OCI-LY7 (cell line): ENCODE data around the gene DBET. TPM values are rescaled to one million over a fixed set of nuclear protein-coding genes. Genes with fewer than 3 reads are reported as not detected.
"Not testable (repeated sequence)": the region's sequence is repeated elsewhere in the genome, so short reads cannot be mapped to it uniquely, and the experiment has no call there.

Source experiments
- BruUV-seq: library from RNA; stranded (reverse); fragments of 400-500 nt; replicated peaks from 2 replicates; lab custom pipeline; 2021; lab: Mats Ljungman, UMichigan
- CTCF ChIA-PET: fragments of 300-600 bp; sonication (Branson Sonifier 250); formaldehyde crosslinking; loops from one replicate; lab custom pipeline; 2022; ENCODE audit warnings: antibody characterized with exemption; ENCODE audit not compliant: unreplicated experiment; lab: Charles Lee
- POLR2A ChIA-PET: fragments of 300-600 bp; sonication (Branson Sonifier 250); formaldehyde crosslinking; loops from one replicate; lab custom pipeline; 2022; ENCODE audit warnings: antibody characterized with exemption; lab: Charles Lee
- DNase-seq: peaks from one replicate; pipeline ENCODE4 v3.0.0-alpha.2; 2015; ENCODE audit warnings: low spot score
- H2AFZ ChIP-seq: fragments of 200-600 bp; sonication (generic), shearing (Covaris generic); 2 replicates; pipeline ENCODE4 v1.6.1; 2014; ENCODE audit warnings: mild to moderate bottlenecking, antibody characterized with exemption, low read length, moderate library complexity
- H3K27ac ChIP-seq: fragments of 200-600 bp; sonication (generic); 2 replicates; pipeline ENCODE4 v1.5.1; 2014; ENCODE audit warnings: mixed run types, low read depth, mild to moderate bottlenecking, moderate library complexity, low read length, inconsistent platforms; ENCODE audit not compliant: poor library complexity, severe bottlenecking
- H3K36me3 ChIP-seq: fragments of 200-600 bp; sonication (generic); 2 replicates; pipeline ENCODE4 v1.6.1; 2014; ENCODE audit warnings: mild to moderate bottlenecking, antibody characterized with exemption, low read length, moderate library complexity, mixed read lengths; ENCODE audit not compliant: insufficient read depth
- H3K4me1 ChIP-seq: fragments of 200-600 bp; sonication (generic); 2 replicates; pipeline ENCODE4 v1.5.1; 2014; ENCODE audit warnings: mild to moderate bottlenecking, low read length; ENCODE audit not compliant: insufficient read depth, poor library complexity, severe bottlenecking
- H3K4me2 ChIP-seq: fragments of 200-600 bp; sonication (generic); 2 replicates; pipeline ENCODE4 v1.6.1; 2014; ENCODE audit warnings: mild to moderate bottlenecking, low read length
- H3K4me3 ChIP-seq: fragments of 200-600 bp; sonication (generic); 2 replicates; pipeline ENCODE4 v1.5.1; 2014; ENCODE audit warnings: mild to moderate bottlenecking, low read depth, low read length; ENCODE audit not compliant: poor library complexity, severe bottlenecking
- H3K79me2 ChIP-seq: fragments of 200-600 bp; sonication (generic); 2 replicates; pipeline ENCODE4 v1.6.1; 2016; ENCODE audit warnings: low read depth, mild to moderate bottlenecking, low read length, moderate library complexity, mixed read lengths; ENCODE audit not compliant: insufficient read depth
- H3K9me2 ChIP-seq: fragments of 200-600 bp; sonication (generic); 2 replicates; pipeline ENCODE4 v1.6.1; 2016; ENCODE audit warnings: mild to moderate bottlenecking, low read length, mixed read lengths; ENCODE audit not compliant: insufficient read depth
- H3K9me3 ChIP-seq: fragments of 200-600 bp; sonication (generic); 2 replicates; pipeline ENCODE4 v1.6.1; 2014; ENCODE audit warnings: mild to moderate bottlenecking, mixed run types, low read length, mixed read lengths
- H4K20me1 ChIP-seq: fragments of 200-600 bp; sonication (generic); 2 replicates; pipeline ENCODE4 v1.6.1; 2014; ENCODE audit warnings: mild to moderate bottlenecking, antibody characterized with exemption, low read length, moderate library complexity, mixed read lengths; ENCODE audit not compliant: insufficient read depth
- intact Hi-C: fragments of 100-400 bp; cut with micrococcal nuclease; formaldehyde crosslinking; loops from one replicate; pipeline ENCODE4 v1.10.0; 2022; ENCODE audit not compliant: unreplicated experiment
- total RNA-seq, 2 experiments: library from RNA; depleted of rRNA in 1 of 2; stranded (reverse); fragments of >200 nt in 1 of 2; shearing (Covaris generic) in 1 of 2; gene quantifications; 2 replicates each; pipeline ENCODE4 v1.2.3, GENCODE V29; 2014 to 2022

DBET gene
- total RNA-seq, 2 experiments from 2014 or later: not detected

- H3K4me2 ChIP-seq, DNase-seq, CTCF ChIA-PET, BruUV-seq, H3K9me3 ChIP-seq, POLR2A ChIA-PET, intact Hi-C loops, H3K79me2 ChIP-seq, H3K4me1 ChIP-seq, H4K20me1 ChIP-seq, H3K9me2 ChIP-seq, H2AFZ ChIP-seq, H3K36me3 ChIP-seq, H3K4me3 ChIP-seq, H3K27ac ChIP-seq: not testable (repeated sequence)
Observed at GRCh38 chr4:190068351-190068750, 4.0 kb downstream of the DBET start.

DNA sequence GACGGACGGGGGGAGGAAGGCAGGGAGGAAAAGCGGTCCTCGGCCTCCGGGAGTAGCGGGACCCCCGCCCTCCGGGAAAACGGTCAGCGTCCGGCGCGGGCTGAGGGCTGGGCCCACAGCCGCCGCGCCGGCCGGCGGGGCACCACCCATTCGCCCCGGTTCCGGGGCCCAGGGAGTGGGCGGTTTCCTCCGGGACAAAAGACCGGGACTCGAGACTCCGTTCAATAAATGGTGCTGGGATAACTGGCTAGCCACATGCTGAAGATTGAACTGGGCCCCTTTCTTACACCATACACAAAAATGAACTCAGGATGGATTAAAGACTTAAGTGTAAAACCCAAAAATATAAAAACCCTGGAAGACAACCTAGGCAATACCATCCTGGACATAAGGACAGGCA is 28.8 kb downstream of the DBET start:
- H3K79me2 ChIP-seq, CTCF ChIA-PET, POLR2A ChIA-PET, H3K4me2 ChIP-seq, BruUV-seq, H3K4me3 ChIP-seq, H3K27ac ChIP-seq, H2AFZ ChIP-seq, H3K36me3 ChIP-seq, H4K20me1 ChIP-seq, H3K4me1 ChIP-seq, DNase-seq, H3K9me2 ChIP-seq, H3K9me3 ChIP-seq, intact Hi-C loops: not testable (repeated sequence)

- BruUV-seq, CTCF ChIA-PET: not testable (repeated sequence)
Observed at GRCh38 chr4:190094031-190094430, 29.7 kb downstream of the DBET start.

GRCh38 chr4:190095335-190095734 is 31.0 kb downstream of the DBET start:
- H3K9me3 ChIP-seq, CTCF ChIA-PET, H3K4me1 ChIP-seq, intact Hi-C loops, H3K27ac ChIP-seq, H3K9me2 ChIP-seq, DNase-seq, H4K20me1 ChIP-seq, H3K79me2 ChIP-seq, POLR2A ChIA-PET, H3K4me3 ChIP-seq, H3K36me3 ChIP-seq, H2AFZ ChIP-seq, H3K4me2 ChIP-seq: not testable (repeated sequence)
- BruUV-seq: TSS peak; percentile 71

More at GRCh38 chr4:190094031-190094430, 29.7 kb downstream of the DBET start:
- H3K4me3 ChIP-seq, H3K4me2 ChIP-seq, H2AFZ ChIP-seq, H3K9me3 ChIP-seq, H4K20me1 ChIP-seq, H3K36me3 ChIP-seq, H3K4me1 ChIP-seq, H3K9me2 ChIP-seq, DNase-seq, H3K27ac ChIP-seq, POLR2A ChIA-PET, H3K79me2 ChIP-seq, intact Hi-C loops: not testable (repeated sequence)

DNA sequence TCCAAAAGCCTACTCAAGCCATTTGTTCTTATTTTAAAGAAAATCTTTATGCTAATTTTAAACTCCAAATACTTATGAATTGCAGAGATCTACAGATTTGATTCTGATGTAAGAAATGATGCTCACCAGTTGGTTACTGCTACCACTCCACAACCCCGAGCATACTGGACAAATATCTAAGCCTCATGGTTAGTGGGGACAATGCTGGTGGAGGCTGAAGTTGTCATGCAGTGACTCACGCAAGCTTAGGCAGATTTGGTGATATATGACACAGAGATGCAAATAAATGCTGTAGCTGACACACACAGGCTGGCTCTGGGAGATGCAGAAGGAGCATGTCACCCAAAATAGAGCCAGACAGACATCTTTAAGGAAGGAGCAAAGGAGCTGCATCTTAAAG is 35.3 kb downstream of the DBET start:
- POLR2A ChIA-PET, intact Hi-C loops, H3K27ac ChIP-seq, H3K9me2 ChIP-seq, CTCF ChIA-PET, DNase-seq, H4K20me1 ChIP-seq, H3K36me3 ChIP-seq, H2AFZ ChIP-seq, H3K9me3 ChIP-seq, H3K4me3 ChIP-seq, BruUV-seq, H3K4me1 ChIP-seq, H3K4me2 ChIP-seq, H3K79me2 ChIP-seq: not testable (repeated sequence)

GRCh38 chr4:190101525-190101924 is 37.2 kb downstream of the DBET start:
- POLR2A ChIA-PET, H3K9me3 ChIP-seq, H3K9me2 ChIP-seq, H3K36me3 ChIP-seq, H3K4me2 ChIP-seq, BruUV-seq, H3K4me3 ChIP-seq, H3K4me1 ChIP-seq, H3K27ac ChIP-seq, H2AFZ ChIP-seq, H4K20me1 ChIP-seq, H3K79me2 ChIP-seq, CTCF ChIA-PET, intact Hi-C loops, DNase-seq: not testable (repeated sequence)

DNA sequence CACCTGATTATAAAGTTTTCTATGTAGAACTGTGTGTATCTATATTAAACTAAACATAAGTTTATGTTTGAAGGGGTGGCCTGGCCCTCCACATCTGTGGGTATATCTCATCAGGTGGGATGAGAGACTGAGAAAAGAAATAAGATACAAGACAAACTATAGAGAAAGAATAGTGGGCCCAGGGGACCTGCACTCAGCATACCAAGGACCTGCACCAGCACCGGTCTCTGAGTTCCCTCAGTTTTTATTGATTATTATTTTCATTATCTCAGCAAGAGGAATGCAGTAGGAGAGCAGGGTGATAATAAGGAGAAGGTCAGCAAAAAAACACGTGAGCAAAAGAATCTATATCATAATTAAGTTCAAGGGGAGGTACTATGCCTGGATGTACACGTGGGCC is 41.9 kb downstream of the DBET start:
- H3K9me2 ChIP-seq, H3K27ac ChIP-seq, POLR2A ChIA-PET, H4K20me1 ChIP-seq, H2AFZ ChIP-seq, H3K9me3 ChIP-seq, H3K36me3 ChIP-seq, H3K79me2 ChIP-seq, CTCF ChIA-PET, intact Hi-C loops, H3K4me2 ChIP-seq, BruUV-seq, H3K4me3 ChIP-seq, DNase-seq, H3K4me1 ChIP-seq: not testable (repeated sequence)
